ENCODE measurements around the gene MKX.

Gene MKX

GRCh38 chr10:27636816-27637215, 108.8 kb downstream of the MKX start:
- H3K27ac Mint-ChIP-seq: no peak overlapping the region
- H3K4me3 Mint-ChIP-seq: no peak overlapping the region
- no peaks in the 10 kb centered on the region for H3K9me3 Mint-ChIP-seq
- no peaks in the 10 kb centered on the region for H3K4me1 Mint-ChIP-seq (ENCODE audit: low read depth)
- no peaks in the 10 kb centered on the region for H3K36me3 Mint-ChIP-seq (ENCODE audit: low read depth)
- no peaks in the 10 kb centered on the region for H3K27me3 Mint-ChIP-seq (ENCODE audit: low read depth)

GRCh38 chr10:27635699-27636270, 109.8 kb downstream of the MKX start:
- Mint-ChIP-seq H3K36me3 (ENCODE audit: low read depth) (no peaks in the 10 kb centered on the region), H3K27me3 (ENCODE audit: low read depth) (peaks cover under 1% of the 10 kb centered on the region), H3K27ac (no peak overlapping the region), H3K4me3 (no peak overlapping the region), H3K4me1 (ENCODE audit: low read depth) (no peaks in the 10 kb centered on the region), H3K9me3 (no peaks in the 10 kb centered on the region)

GRCh38 chr10:27635290-27635689, 110.3 kb downstream of the MKX start:
- no peaks in the 10 kb centered on the region for H3K4me1 Mint-ChIP-seq (ENCODE audit: low read depth)
- H3K4me3 Mint-ChIP-seq: no peak overlapping the region
- H3K27ac Mint-ChIP-seq: no peak overlapping the region
- no peaks in the 10 kb centered on the region for H3K36me3 Mint-ChIP-seq (ENCODE audit: low read depth)
- H3K27me3 Mint-ChIP-seq (ENCODE audit: low read depth): peaks cover 6% of the 10 kb centered on the region
- H3K9me3 Mint-ChIP-seq: no peaks in the 10 kb centered on the region

GRCh38 chr10:27628621-27629020, 117.0 kb downstream of the MKX start:
- H3K27ac Mint-ChIP-seq: no peak overlapping the region
- H3K36me3 Mint-ChIP-seq (ENCODE audit: low read depth): no peaks in the 10 kb centered on the region
- no peaks in the 10 kb centered on the region for H3K9me3 Mint-ChIP-seq
- no peak overlapping the region for H3K4me3 Mint-ChIP-seq
- no peaks in the 10 kb centered on the region for H3K4me1 Mint-ChIP-seq (ENCODE audit: low read depth)
- H3K27me3 Mint-ChIP-seq (ENCODE audit: low read depth): peaks cover 14% of the 10 kb centered on the region

- H3K27me3 Mint-ChIP-seq (ENCODE audit: low read depth): peaks cover 16% of the 10 kb centered on the region
- H3K4me3 Mint-ChIP-seq: no peak overlapping the region
- no peaks in the 10 kb centered on the region for H3K4me1 Mint-ChIP-seq (ENCODE audit: low read depth)
- H3K27ac Mint-ChIP-seq: no peak overlapping the region
- H3K36me3 Mint-ChIP-seq (ENCODE audit: low read depth): no peaks in the 10 kb centered on the region
- no peaks in the 10 kb centered on the region for H3K9me3 Mint-ChIP-seq
Observed at GRCh38 chr10:27626890-27627289, 118.7 kb downstream of the MKX start.

GRCh38 chr10:27625452-27626211, 120.0 kb downstream of the MKX start:
- H3K36me3 Mint-ChIP-seq (ENCODE audit: low read depth): no peaks in the 10 kb centered on the region
- no peak overlapping the region for H3K27ac Mint-ChIP-seq
- no peak overlapping the region for H3K4me3 Mint-ChIP-seq
- H3K27me3 Mint-ChIP-seq (ENCODE audit: low read depth): peaks cover 19% of the 10 kb centered on the region
- H3K4me1 Mint-ChIP-seq (ENCODE audit: low read depth): no peaks in the 10 kb centered on the region
- no peaks in the 10 kb centered on the region for H3K9me3 Mint-ChIP-seq

- no peaks in the 10 kb centered on the region for H3K36me3 Mint-ChIP-seq (ENCODE audit: low read depth)
- no peak overlapping the region for H3K4me3 Mint-ChIP-seq
- peaks cover 14% of the 10 kb centered on the region for H3K27me3 Mint-ChIP-seq (ENCODE audit: low read depth)
- no peaks in the 10 kb centered on the region for H3K9me3 Mint-ChIP-seq
- no peak overlapping the region for H3K27ac Mint-ChIP-seq
- H3K4me1 Mint-ChIP-seq (ENCODE audit: low read depth): no peaks in the 10 kb centered on the region
Observed at GRCh38 chr10:27624941-27625340, 120.7 kb downstream of the MKX start.

Data from T-helper 1 cell treated with Interleukin-12 subunit alpha and Interleukin-12 subunit beta and Interleukin-4 antibody, amounts not matched to agents 30 μg/mL and 1 μg/mL, for 36 hours (primary cell).